HG02623 (cell line): ENCODE data around the gene NFATC2.

ENCODE experiments used
- ATAC-seq: cut with Tn5 transposase; IDR thresholded peaks from one replicate; pipeline ENCODE4 v1.9.1; 2021; ENCODE audit warnings: moderate library complexity; ENCODE audit not compliant: unreplicated experiment

The NFATC2 gene

DNA sequence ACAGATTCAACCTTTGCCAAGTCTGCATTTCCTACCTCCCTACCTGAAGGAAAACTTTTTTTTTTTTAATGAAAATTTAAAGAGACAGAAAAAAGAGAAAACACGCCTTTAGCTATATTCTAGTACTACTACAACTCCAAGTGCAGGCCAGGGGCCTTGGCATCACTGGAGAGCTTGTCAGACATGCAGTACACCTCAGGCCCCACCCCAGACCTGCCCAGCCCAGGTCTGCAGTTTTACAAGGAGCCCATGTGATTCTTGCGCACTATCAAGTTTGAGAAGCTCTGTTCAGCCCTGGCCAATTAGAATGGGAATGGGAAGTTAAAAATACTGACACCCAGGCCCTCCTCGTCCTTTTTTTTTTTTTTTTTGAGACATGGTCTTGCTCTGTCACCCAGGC, 85.0 kb downstream of the NFATC2 start:
- ATAC-seq: no peak

DNA sequence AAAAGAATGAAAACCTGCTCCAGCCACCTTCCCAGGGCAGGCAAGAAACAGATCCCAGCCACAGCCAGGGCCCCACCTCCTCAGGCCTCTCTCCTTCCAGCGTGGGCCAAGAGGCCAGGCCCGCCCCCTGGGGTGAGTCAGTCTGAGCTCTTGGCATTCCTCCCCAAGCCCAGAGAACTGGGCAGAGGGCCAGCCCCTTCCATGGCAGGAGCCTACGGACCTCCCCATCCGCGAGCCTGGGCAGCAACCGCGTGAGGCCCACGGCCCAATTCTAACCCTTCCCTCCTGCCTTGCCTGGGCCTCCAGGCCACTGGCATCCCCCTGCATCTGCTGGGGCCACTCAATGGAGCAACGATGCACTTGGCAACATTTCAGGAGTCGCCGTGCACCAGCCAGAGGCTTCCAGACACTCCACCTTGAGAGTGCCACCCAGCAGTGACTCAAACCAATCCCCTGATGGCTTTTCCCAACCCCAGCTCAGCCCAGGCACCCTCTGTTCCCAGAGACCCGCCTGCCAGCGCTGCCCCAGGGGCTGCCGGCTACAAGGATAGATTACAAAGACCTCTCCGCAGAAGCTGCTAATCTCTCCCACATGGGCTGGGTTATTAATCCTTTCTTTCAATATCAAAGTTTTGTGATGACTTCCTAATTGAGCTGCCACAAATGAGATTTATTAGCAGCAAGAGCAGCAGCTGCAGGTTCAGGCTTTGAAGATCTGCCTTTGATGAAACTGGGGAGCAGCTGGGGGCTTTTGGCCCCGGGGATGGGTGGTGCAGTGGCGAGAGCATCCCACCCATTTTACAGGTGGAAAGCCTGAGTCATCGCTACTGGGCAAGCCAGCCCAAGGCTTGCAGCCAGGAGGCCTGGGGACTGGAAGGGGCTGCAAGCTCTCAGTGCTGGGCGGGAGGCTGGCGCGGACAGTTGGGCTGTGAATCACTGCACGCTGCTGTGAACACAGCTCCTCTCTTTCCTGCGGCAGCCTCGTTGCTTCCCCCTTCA, 85.7 kb downstream of the NFATC2 start:
- no peak for ATAC-seq

- ATAC-seq: no peak
Measured at GRCh38 chr20:51454250-51454865, 88.2 kb downstream of the NFATC2 start.

GRCh38 chr20:51452734-51453365, 89.7 kb downstream of the NFATC2 start:
- ATAC-seq: no peak

DNA sequence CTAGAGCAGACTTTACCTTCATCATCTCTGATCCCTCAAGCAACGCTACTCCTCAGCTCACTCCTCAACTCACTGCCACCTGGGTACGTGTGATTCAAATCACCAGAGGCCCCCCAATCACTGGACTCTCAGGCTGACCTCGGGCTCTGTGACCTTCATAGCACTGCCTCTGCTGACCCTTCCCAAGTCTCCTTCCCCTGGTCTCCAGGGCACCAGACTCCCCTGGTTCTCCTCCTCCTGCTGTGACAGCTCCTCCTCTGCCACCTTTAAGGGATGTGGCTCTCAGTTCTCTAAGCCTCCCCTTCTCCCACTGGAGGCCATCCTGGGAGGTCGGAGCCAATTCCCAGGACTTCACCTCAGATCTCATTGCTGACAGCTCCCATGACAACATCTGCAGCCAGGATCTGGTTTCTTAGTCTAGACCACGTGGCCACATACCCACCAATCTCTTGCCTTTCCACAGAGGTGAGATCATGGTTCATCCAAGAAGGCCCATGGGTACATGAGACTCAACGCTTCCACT, 90.4 kb downstream of the NFATC2 start:
- ATAC-seq: no peak

GRCh38 chr20:51451484-51451883, 91.0 kb downstream of the NFATC2 start:
- ATAC-seq: no peak

GRCh38 chr20:51450984-51451383, 91.5 kb downstream of the NFATC2 start:
- no peak for ATAC-seq

DNA sequence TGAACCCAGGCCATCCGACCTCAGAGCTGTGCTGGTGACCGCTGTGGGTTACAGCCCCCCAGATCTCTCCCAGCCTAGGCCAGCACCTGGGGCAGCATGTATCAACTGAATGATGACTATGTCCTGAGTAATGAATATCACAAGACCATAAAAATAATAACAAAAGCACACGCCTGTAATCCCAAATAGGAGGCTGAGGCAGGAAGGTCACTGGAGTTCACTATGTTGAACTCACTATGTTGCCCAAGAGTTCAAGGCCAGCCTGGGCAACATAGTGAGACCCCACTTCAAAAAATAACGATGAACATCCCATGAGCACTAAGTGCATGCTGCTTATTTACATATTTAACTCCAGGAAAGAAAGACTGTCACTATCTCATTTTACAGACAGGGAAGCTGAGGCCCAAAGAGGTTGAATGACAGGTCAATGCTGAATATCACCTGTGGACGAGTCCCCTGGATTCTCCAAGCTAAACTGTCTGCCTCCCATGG, 92.3 kb downstream of the NFATC2 start:
- no peak for ATAC-seq

- no peak for ATAC-seq
Measured at GRCh38 chr20:51449498-51450220, 92.9 kb downstream of the NFATC2 start.

DNA sequence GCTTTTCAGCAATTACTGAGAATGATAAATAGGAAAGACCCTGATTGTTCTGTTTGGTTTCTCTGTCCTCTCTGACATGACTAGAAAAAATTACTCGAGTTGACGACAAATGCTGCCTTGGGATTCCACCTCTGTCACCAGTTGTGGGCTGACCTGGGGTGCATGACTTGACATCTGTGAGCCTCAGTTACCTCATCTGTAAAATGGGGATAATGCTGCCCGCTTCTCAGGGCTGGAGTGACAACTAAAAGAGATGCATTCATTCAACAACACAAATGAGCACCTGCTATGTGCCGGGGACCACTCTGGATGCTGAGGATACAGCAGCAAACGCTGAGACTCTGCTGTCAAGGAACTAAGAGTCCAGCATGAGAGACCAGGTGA, 94.8 kb downstream of the NFATC2 start:
- ATAC-seq: no peak

DNA sequence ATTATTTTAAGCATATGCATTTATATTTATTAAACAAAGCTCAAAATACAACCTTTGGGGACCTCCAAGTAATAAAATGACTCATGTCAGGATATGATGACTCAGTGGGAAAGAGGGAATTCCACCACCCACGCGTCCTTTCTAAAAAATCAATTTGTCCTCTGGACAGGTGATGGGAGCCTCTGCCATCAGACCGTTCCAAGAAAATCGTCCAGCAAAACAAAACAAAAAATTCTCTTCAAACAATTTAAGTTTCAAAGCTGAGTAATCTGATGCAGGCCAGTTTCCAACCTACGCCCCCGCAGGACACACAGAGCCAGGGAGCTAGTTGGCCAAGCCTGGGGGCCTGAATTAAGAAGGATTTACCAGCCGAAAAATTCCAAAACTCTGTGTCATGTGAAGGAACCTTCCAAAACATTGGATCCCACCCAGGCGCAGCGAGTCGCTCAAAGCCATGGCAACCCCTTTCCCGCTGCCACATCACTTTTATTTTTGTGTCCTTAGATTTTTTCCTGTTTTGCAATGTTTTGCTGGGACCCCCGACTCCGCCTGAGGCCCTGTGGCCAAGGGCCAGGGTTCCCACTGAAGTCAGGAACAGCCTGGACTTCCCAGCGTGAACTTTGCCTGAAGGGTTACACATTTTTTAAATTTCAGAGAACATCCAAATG, 95.3 kb downstream of the NFATC2 start:
- ATAC-seq: no peak

DNA sequence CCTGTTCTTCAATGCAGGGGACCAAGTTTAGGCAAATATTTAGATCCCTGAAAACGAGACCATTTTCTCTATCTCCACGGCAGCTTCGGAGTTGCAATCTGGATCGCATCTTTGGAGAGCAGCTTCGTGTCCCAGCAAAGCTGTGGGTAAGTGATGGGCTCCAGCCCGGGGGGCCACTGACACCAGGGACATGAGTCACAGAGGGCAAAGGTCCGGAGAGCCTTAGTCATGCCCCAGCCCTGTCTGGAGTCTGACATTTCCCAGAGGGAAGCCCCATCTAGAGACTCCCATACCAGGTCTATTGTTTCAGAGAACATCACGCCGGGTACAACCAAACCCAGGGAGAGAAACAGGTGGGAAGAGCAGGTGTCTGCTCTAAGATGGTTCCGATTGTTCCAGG, 95.9 kb downstream of the NFATC2 start:
- ATAC-seq: no peak

- ATAC-seq: no peak
Measured at GRCh38 chr20:51446230-51446629, 96.3 kb downstream of the NFATC2 start.

- ATAC-seq: no peak
Measured at GRCh38 chr20:51445591-51445990, 96.9 kb downstream of the NFATC2 start.

DNA sequence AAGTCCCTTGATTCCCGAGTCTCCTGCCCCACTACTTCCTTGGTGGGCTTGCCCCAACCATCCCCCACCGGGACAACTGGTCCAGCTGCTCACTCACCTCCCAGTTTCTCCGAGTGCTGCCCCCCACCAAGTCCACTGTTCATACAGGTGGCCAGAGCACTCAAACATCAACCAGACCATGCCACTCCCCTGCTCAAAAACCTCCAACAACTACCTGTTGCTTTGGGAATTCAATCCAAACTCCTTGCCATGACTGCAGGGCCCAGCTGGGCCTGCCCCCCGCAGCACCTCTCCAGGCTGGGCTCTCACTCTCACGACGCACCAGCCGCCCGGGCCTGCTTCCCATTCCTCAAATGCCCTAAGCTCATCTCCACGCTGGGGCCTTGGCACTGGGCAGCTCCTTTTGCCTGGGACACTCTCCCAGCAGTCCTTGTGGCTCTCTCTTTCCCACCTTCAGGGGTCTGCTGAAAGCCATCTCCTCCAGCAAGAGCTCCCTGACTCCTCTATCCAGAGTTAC, 97.5 kb downstream of the NFATC2 start:
- ATAC-seq: no peak

GRCh38 chr20:51444467-51444866, 98.1 kb downstream of the NFATC2 start:
- ATAC-seq: no peak

DNA sequence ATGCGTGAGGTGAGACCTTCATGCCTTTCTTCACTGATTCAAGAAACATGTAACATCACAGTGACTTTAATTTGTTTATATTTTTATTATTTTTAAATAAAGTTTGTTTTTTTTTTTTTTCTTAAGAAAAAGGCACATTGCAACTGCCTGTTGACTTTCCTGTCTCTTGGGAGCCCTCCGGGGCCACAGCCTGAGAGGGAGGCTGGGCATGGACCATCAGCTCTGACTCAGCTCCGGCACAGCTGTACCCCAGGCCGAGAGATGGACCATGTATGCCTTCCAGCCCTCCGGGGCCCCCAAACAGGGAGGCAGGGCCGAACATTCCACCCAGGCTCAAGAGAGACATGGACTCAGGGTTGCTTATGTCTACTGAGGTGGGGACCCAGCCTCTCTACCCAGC, 99.9 kb downstream of the NFATC2 start:
- no peak for ATAC-seq

DNA sequence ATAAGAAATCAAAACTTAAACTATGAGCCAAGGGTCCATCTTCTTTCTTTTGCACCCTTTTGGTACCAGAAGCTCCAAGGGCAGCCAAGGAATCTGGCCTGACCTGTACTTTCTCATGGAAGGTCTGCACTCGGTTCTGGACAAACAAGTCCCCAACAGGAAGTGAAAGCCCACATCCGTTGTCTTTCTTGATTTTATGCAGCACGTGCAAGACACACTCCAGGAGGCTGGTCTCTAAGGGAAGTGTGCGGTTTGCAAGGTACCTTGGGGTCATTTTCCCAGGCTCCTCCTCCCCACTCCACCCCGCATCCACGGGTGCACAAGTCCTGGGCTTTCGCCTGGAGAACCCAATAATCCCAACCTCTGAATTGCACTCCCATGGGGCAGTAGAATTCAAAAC, 101.9 kb downstream of the NFATC2 start:
- ATAC-seq: no peak

DNA sequence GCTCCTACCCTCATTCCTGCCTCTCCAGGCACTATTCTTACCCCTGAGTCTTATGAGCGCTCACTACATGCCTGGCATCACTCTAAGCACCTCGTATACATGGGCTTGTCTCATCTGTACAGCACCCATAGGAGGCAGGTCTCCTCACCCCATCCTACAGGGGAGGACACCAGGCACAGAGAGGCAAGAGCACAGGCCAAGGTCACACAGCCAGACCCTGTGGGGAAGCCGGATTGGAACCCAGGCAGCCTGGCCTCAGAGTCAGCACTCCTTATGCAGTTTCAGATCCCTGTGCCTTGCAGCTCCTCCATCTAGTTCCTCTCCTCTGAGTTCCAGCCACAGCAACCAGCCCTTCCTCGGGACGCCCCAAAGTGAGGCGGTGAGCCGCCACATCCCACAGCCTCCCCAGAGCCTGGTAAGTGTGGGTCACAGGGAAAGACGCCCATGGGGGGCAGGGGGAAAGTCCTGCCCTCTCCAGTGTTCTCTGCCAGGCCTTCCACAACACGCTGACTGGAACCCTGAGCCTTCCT, 103.3 kb downstream of the NFATC2 start:
- ATAC-seq: no peak

DNA sequence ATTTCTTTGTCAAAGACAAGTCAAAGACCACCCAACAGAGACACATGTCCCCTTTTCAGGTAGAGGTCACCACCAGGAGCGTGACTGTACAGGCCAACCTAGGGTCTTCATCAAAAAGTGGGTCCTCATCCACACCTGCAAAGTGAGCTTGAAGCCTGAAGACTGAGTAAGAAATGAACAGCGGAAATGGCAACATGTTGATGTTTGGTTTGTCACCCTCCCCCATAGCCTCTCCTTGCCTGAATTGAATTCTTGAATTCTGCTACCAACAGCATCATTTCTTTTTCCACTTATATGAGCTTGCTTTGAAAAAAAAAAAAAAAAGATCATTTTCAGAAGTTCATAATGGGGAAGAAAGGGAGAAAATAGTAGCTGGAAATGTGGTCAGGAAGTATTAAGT, 104.4 kb downstream of the NFATC2 start:
- no peak for ATAC-seq
